OCI-LY3 (cell line): ENCODE data around the gene IL4.

Experiments used
- EZH2phosphoT487 ChIP-seq: fragments of 200-600 bp; shearing (Covaris generic); IDR thresholded peaks from 2 replicates; pipeline ENCODE4 v1.6.1; 2018; ENCODE audit warnings: antibody characterized with exemption, mixed run types, low read depth
- TF ChIP-seq, protein P1 (sequence below): fragments of 200-600, 300-600 bp; sonication (generic); IDR thresholded peaks from 2 replicates; pipeline ENCODE4 v1.5.1; 2014; ENCODE audit warnings: antibody characterized with exemption, low read length, low read depth

DNA sequence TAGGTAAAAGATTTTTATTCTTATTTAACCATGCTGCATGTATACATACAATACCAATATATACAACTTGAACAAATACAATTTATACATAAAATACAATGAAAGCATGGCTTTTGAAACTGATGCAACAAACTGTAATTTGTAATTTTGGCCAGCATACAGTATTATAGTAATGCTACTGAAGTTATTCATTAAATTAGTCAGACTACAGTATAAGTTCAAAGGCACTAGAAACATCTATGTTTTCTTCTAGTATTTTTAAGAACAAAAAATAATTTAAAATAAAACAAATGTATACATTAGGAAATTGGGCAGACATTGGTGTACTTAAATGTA, 18.8 kb downstream of the IL4 start:
- TF ChIP-seq, protein P1, sequence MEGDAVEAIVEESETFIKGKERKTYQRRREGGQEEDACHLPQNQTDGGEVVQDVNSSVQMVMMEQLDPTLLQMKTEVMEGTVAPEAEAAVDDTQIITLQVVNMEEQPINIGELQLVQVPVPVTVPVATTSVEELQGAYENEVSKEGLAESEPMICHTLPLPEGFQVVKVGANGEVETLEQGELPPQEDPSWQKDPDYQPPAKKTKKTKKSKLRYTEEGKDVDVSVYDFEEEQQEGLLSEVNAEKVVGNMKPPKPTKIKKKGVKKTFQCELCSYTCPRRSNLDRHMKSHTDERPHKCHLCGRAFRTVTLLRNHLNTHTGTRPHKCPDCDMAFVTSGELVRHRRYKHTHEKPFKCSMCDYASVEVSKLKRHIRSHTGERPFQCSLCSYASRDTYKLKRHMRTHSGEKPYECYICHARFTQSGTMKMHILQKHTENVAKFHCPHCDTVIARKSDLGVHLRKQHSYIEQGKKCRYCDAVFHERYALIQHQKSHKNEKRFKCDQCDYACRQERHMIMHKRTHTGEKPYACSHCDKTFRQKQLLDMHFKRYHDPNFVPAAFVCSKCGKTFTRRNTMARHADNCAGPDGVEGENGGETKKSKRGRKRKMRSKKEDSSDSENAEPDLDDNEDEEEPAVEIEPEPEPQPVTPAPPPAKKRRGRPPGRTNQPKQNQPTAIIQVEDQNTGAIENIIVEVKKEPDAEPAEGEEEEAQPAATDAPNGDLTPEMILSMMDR = no peak
- TF ChIP-seq EZH2phosphoT487 = no peak
